ENCODE data around the gene CWC27.

Gene CWC27

DNA sequence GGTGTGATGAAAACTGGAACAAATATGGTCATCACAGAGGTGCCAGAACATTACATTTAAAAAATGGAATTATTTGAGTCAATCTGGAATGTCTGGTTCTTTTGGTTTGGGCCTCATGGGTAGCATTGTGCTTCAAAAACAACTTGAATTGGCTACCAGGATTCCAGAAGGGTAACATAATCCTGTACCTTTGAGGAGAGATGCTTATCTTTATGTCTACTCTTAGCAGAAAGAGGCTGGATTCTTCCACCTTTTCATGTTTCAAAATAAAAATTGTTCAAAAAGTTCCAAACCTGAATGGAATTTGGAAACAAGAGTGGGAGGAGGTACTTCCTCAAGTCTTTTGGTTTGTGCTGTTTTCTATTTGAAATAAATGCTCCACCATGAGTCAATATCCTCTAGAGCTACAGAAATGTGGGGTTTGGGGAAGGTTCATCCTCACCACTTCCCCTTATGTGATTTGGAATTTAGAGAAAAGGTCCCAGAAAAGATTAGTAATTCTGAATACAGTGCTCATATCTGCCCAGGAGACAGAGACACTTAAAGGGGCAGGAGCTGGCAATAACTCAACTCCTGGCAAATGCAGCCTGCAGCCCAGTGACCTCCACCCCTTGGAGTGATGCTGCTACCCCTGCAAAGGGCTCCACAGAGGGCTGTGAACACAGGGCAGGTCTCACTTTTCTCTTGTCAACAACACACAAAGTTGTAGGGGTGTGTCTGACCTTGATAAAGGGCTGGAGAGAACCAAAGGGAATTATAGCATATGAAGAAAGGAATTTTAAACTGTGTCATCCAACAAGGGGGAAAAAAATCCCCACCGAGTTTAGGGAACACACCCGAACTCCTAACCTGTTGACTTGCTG, 272.8 kb downstream of the CWC27 start:
- DNase-seq: no peak

DNA sequence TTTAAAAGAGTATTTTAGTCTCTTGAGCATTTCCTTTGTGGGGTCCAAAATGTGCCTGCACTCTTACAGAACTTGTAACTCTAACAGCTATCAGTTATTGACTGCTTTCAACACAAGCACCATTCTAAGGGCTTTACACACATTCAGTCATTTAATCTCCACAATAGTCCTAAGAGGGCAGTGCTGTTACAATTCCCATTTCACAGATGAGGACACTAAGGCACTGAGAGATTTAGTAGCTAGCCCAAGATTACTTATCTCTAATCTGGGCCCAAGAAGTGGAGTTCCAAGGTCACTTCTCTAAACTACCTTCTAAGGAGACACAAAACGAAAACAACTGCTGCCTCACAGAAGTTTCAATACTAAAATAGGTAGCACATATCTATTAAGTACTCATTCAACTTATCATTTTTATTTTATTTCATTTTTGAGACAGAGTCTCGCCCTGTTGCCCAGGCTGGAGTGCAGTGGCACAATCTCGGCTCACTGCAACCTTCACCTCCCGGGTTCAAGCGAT, 275.2 kb downstream of the CWC27 start:
- no peak for DNase-seq

DNA sequence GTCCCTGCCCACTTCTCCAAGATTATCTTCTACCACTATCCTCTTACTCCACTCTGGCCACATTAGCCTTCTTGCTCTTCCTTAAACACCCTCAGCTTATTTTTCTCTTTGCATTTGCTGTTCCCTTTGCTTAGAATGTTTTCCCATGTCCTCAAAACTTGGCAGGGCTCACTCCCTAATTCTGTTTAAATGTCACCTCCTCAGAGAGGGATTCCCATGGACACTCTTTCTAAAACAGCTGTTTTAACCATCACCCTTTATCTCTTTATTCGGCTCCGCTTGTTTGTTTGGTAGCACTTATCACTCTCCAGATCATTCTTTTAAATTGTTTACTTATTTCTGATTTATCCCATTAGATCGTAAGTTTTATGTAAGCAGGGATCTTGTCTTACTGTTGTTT, 278.5 kb downstream of the CWC27 start:
- no peak for DNase-seq

DNA sequence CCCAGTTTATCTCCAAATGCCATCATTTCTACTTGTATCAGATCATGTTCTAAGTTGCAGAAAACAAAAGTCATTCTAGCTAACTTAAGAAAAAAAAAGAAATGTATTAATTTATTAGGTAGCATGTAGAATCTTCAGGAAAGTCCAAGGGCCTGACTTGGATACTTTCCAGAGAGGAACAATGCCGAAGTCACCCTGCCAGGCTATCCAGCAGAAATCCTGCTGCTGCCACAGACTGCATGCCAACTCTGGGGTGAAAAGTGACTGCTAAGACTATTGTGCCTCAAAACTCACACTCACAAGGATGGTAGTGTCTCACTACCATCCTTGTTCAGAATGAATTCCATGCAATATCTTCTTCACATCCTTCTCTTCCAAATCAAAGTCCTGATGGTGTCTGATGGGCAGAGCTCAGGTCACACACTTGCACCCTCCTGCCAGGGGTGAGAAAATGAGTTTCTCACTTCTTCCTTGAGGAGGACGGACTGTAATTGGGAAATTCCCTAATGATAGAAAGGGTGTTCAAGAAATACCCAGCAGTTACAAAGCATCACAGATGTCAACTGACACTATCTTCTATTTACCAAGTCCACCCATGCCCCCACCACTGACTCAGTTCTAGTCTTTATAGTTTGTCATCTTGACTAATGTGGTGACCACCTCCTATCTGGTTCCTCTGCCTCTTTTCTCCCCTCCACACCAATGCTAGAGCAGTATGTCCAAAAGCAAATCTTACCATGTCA, 279.4 kb downstream of the CWC27 start:
- no peak for DNase-seq

DNA sequence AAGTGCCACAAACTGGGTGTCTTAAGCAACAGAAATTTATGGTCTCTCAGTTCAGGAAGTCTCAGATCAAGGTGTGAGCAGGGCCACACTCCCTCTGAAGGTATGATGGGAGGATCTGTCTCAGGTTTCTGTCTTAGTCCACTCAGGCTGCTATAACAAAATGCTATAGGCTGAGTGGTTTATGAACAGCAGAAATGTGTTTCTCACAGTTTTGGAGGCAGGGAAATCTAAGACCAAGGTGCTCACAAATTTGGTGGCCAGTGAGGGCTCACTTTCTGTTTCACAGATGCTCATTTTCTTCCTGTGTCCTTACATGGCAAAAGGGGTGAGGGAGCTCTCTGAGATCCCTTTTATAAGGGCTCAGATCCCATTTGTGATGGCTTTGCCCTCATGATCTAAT, 281.4 kb downstream of the CWC27 start:
- no peak for DNase-seq

DNA sequence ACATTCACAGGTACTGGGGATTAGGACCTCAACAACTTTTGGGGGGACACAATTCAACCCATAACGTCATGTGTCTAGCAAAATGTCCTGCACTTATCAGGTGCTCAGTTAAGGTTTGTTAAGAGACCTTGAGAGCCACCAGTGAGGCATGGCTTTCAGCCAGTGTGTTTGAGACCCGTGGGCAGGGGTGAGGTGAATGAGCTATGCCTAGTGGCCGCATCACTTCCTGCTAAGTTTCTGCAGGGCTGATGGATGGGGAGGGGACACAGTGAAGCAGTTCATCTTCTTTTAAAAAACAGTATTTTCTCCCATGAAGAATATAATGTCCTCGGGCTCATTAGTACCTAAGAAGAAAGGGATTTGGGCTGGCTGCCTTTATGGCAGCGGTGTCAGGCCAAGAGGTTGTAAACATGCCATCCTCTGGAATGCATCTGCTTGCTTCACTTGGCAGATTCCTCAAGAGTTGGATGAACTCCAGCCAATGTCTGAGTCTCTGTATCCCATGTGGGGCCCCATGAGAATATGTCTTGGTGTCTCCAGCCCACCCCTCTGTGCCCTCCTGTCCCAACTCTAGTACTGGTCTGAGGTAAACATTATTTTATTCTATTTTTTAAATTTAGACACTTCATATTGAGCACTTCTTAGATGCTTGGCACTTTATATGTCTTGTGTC, 282.2 kb downstream of the CWC27 start:
- DNase-seq: no peak

DNA sequence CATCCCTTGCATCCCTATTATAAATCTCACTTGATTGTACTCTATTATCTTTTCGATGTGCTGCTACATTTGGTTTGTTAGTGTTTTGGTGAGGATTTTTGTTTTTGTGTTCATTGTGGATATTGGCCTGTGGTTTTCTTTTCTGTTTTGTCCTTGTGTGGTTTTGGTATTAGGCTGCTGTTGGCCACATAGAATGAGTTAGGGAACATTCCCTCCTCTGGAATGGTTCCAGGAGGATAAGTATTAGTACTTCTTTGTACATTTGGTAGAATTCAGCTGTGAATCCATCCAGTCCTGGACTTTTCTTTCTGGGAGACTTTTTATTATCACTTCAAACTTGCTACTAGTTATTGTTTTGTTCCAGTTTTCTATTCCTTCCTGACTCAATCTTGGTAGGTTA, 287.2 kb downstream of the CWC27 start:
- no peak for DNase-seq

DNA sequence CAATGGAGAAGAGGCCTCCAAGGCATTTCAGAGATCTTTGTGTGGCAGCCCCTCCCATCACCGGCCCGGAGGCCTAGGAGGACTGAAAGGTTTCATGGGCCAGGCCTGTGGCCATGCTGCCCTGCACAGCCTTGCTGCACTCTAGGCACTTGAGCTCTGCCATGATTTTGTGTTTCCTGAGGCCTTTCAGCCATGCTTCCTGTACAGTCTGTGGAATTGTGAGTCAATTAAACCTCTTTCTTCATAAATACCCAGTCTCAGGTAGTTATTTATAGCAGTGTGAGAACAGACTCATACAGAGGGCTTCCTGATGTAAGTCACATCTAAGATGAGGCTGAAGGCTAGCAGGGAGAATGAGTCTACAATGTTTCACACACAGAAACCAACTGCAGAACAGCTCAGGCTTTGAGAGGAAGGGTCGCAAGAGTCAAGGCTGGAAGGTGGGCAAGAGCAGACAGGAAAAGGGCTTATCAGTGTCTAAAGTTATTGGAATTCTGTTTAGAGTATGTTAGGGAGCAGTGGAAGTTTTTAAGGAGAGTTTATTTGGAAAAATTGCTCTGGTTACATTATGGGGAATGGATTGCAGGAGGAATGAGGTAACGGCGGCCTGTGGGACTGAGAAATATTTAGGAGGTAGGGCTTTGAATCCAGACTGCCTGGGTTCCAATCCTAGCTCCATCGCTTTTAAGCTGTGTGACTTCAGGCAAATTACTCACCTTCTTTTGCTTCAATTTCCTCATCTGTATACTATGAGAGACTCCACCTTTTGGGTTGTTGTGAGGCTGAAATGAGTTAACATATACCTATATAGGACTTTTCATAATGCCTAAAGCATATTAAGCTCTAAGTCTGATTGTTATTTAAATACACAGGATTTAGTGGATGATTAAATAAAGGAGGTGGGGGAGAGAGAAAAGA, 291.2 kb downstream of the CWC27 start:
- DNase-seq: no peak

DNA sequence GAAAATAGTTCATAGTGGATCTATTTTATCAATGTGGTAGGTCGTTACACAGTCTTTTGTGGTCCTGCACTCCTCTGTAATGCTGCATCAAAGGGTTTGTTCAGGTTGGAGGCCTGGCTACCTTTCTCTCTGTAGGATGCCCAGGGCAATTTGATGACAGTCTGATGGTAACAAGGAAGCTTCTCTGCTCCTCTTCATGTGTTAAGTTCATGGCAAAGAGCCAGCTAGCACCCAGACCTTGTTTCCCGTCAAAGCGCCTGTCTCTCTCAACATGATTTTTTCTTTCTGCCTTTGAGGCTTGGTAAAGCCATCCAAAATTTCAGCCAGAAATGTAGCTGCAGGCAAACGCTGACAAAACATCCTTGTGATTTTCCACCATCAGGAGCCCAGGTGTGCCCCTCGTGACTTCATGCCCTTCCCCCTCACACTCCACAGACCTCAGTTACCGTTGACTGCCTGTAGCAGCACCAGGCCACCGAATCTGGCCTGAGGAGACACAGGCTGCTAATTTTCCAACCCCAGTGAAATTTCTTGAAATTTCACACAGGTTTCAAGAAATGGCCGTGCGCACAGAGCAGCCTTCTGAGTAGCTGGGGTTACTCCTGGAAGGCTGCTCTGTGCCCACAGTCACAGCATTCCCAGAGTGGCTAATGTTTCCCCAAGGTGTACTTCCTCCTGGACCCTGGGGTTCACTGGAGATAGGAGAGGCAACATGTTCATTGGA, 292.7 kb downstream of the CWC27 start:
- no peak for DNase-seq

DNA sequence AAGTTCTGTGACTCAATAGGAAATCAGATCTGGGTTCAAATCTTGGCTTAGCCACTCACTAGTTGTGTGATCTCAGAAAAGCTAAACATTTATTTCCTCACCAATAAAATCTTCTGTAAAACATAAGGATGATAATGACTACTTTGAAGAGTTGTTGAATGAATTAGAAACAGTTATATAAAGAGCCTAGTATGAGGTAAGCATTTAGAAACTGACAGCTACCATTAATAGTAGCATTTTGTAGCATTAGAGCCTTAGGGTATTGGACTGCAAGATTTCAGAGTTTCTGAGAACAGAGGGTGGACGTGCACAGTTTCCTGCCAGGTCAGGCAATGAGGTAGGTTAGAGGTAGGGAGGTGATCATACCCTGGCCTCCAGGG, 293.2 kb downstream of the CWC27 start:
- DNase-seq: no peak

DNA sequence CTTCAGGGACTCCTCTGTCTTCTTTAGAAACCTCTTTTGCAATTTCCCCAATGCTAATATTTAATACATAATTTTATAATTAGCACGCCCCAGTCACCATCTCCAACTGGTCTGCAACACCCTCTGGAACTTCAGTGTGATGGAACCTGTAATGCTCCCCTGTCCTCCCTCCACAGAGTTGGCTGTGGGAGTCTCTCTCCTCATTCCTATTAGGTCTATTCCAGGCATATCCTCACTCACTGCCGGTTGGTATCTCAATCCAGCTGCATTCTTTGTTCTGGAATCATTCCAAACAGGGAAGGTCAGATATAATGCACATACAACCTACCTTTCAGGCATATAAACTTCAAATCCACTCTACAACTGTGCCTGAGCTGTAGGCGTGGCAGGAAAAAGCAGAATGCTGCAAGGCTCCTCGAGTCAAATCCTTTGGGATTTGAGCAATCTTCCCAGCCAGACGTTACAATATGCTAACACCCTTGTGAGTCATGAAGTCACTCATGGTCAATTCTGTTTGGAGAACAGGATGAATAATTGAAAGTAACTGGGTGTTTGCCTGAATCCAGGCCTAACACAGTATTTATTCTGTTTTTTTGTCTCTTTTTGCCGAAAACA, 293.8 kb downstream of the CWC27 start:
- DNase-seq: no peak

DNA sequence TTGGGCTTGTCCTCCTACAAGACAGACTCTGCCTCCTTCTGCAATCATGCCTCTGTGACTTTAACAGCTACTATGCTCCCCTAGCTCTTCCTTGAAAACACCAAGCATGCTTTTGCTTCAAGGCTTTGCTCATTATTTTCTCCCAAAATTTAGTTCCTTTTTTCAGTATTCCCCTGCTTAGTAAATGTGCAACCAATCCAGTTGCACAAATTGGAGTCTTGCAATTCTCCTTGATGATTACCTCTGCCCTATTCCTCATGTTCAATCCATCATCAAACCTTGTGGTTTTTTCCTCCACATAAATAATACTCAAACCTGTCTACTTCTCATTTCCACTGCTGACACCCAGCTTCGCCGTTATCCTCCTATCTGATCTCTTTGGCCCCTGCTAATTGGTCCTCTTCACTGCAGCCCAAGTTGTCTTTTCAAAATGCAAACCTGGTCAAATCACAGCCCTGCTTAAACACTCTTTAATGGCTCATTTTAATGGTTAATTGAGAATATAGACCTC, 296.3 kb downstream of the CWC27 start:
- DNase-seq: no peak

DNA sequence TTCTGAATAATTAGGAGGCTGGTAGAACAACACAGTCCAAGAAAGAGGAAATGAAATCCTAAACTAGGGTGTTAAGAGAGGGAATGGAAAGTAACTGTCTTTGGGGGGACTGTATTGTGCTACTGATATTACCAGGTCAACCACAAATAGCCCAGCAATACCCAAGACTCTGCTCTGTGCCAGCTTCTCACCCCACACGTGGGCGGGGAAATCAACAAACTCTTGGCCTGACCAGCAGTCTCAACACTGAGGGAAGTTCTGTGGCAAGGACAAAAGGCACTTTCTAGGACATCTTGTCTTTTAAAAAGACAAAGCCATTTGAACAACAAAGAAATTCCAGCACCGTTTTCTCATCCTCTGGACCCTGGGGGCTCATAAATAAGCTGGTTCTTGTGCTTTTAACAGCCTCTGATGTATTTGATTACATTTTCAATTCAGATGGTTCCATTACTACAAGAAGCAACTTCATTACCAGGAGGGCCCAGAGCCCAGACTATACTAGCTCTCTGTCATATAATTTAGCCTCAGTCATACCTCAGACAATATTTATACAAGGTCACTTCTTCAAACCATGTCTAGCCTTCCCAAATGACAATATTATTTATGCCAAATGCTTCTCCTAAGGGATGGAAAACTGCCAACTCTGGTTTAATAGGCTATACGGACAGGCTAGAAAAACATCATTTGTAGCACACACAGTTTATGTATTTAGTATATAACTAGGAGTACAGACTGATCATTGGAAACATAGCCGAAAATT, 297.8 kb downstream of the CWC27 start:
- no peak for DNase-seq

DNA sequence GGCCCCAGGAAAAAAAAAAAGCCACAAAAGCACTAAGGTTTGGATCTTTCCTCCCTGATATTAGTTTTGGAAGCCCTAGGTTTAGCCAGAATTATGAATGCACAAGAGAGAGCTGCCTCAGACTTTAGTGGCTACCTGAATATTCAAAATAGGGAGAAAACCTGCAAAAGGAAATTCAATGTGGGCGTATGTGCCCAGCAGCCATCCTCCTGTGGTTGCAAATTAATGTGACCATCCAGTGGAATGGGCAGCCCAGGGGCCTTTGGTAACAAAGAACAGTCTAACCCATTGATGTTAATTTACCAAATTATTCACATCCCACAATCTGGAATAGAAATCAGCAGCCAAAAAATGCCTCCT, 298.4 kb downstream of the CWC27 start:
- no peak for DNase-seq
